GM23338 (cell line): ENCODE data around the gene TEDC2.

Source experiments
- CREB1 ChIP-seq: fragments of 250-450 bp; sonication (Bioruptor Pico); IDR thresholded peaks from 2 replicates; pipeline ENCODE4 v1.5.0; 2020; ENCODE audit warnings: low read depth, mild to moderate bottlenecking, moderate library complexity
- CTCF ChIP-seq, 2 experiments: fragments of 200-600 bp in 1 of 2; sonication (generic) in 1 of 2; conservative IDR thresholded peaks; 2 replicates each; pipeline versions ENCODE4 v1.5.1 to v1.6.1; 2016 to 2017; ENCODE audit warnings: antibody characterized with exemption in 2 of 2, low read depth in 2 of 2, mild to moderate bottlenecking in 2 of 2, moderate library complexity in 1 of 2
- ETS1 ChIP-seq: IDR thresholded peaks from 2 replicates; pipeline ENCODE4 v1.6.1; 2016; ENCODE audit warnings: antibody characterized with exemption
- EZH2 ChIP-seq: fragments of 200-600 bp; sonication (generic); IDR thresholded peaks from one replicate; pipeline ENCODE4 v1.8.0; 2017; ENCODE audit warnings: antibody characterized with exemption, mild to moderate bottlenecking, low read depth; ENCODE audit not compliant: unreplicated experiment
- EZH2phosphoT487 ChIP-seq: fragments of 200-600 bp; sonication (generic); IDR thresholded peaks from one replicate; pipeline ENCODE4 v1.8.1; 2018; ENCODE audit warnings: antibody characterized with exemption; ENCODE audit not compliant: unreplicated experiment
- JUNB ChIP-seq: IDR thresholded peaks from one replicate; pipeline ENCODE4 v1.6.1; 2016; ENCODE audit warnings: antibody characterized with exemption; ENCODE audit not compliant: unreplicated experiment
- NANOG ChIP-seq: IDR thresholded peaks from 2 replicates; pipeline ENCODE4 v1.6.1; 2016; ENCODE audit warnings: antibody characterized with exemption, borderline replicate concordance
- POLR2AphosphoS5 ChIP-seq: IDR thresholded peaks from 2 replicates; pipeline ENCODE4 v1.6.1; 2016; ENCODE audit warnings: antibody characterized with exemption, low read depth
- REST ChIP-seq: IDR thresholded peaks from one replicate; pipeline ENCODE4 v1.6.1; 2018; ENCODE audit warnings: antibody characterized with exemption; ENCODE audit not compliant: unreplicated experiment
- STAT1 ChIP-seq: IDR thresholded peaks from one replicate; pipeline ENCODE4 v1.6.1; 2016; ENCODE audit warnings: antibody characterized with exemption; ENCODE audit not compliant: unreplicated experiment
- ZNF114 ChIP-seq: fragments of 250-450 bp; sonication (Bioruptor Pico); IDR thresholded peaks from 2 replicates; pipeline ENCODE4 v1.5.0; 2020; ENCODE audit warnings: mild to moderate bottlenecking, moderate library complexity
- ZNF331 ChIP-seq: fragments of 250-450 bp; sonication (Bioruptor Pico); IDR thresholded peaks from 2 replicates; pipeline ENCODE4 v1.5.0; 2020; ENCODE audit warnings: low read depth, mild to moderate bottlenecking, moderate library complexity
- ZNF462 ChIP-seq: fragments of 250-450 bp; sonication (Bioruptor Pico); IDR thresholded peaks from 2 replicates; pipeline ENCODE4 v1.5.0; 2020; ENCODE audit warnings: mild to moderate bottlenecking, moderate library complexity

- TF ChIP-seq EZH2 (no peak), ZNF462 (no peak), CTCF (conservative IDR thresholded peaks at IDR 0.05; ENCODE audit: low read depth in 2 of 2) (no peak), POLR2AphosphoS5 (no peak), EZH2phosphoT487 (no peak), JUNB (no peak), REST (no peak), STAT1 (no peak), ZNF114 (CRISPR knock-in tag) (no peak), CREB1 (CRISPR knock-in tag) (no peak), ETS1 (no peak), ZNF331 (CRISPR knock-in tag) (no peak), NANOG (no peak)
Observed at GRCh38 chr16:2425825-2426430, 34.0 kb upstream of the TEDC2 start.
